Ureter (tissue), 1 donor: Measurements from ENCODE around the gene DNASE1. TPM values are rescaled to one million over a fixed set of nuclear protein-coding genes. Genes with fewer than 3 reads are reported as not detected.
"Not testable (repeated sequence)": the region's sequence is repeated elsewhere in the genome, so short reads cannot be mapped to it uniquely, and the experiment has no call there.

ENCODE experiments used
- DNase-seq: peaks from one replicate; pipeline ENCODE4 v3.0.0-alpha.2; 2020; ENCODE audit warnings: low spot score
- total RNA-seq: library from RNA; stranded (reverse); gene quantifications from one replicate; pipeline ENCODE4 v1.2.4, GENCODE V29; 2023
- donor health status: DM: yes; HTN: yes; CAD: no.

The DNASE1 gene
- total RNA-seq: 18.0 TPM

- DNase-seq: no peak
Observed at GRCh38 chr16:3654249-3654991, at the start of gene DNASE1. DNASE1 (plus strand) TSS chr16:3654691; CDS start chr16:3655374, 683 bp downstream.

GRCh38 chr16:3606441-3606840 lies 48.0 kb upstream of the DNASE1 start:
- no peak for DNase-seq

- no peak for DNase-seq
Observed at GRCh38 chr16:3607161-3607560, 47.3 kb upstream of the DNASE1 start.

GRCh38 chr16:3607634-3608033 lies 46.9 kb upstream of the DNASE1 start:
- DNase-seq: no peak

GRCh38 chr16:3608069-3608468 lies 46.4 kb upstream of the DNASE1 start:
- no peak for DNase-seq

GRCh38 chr16:3608976-3609375 lies 45.5 kb upstream of the DNASE1 start:
- DNase-seq: not testable (repeated sequence)

GRCh38 chr16:3609895-3610697 lies 44.4 kb upstream of the DNASE1 start:
- DNase-seq: no peak

- DNase-seq: no peak
Observed at GRCh38 chr16:3610698-3611145, 43.8 kb upstream of the DNASE1 start.

GRCh38 chr16:3611146-3611975 lies 43.1 kb upstream of the DNASE1 start, which contains the start of gene SLX4:
SLX4 (minus strand) TSS chr16:3611606; CDS start chr16:3608964, 2,642 bp downstream.
- peak; percentile 87 for DNase-seq

- DNase-seq: peak; percentile 32
Observed at GRCh38 chr16:3612510-3613466, 41.7 kb upstream of the DNASE1 start.

GRCh38 chr16:3618769-3619141 lies 35.7 kb upstream of the DNASE1 start:
- DNase-seq: peak; percentile 35

- no peak for DNase-seq
Observed at GRCh38 chr16:3623642-3624041, 30.8 kb upstream of the DNASE1 start.

- DNase-seq: no peak
Observed at GRCh38 chr16:3625331-3625730, 29.2 kb upstream of the DNASE1 start.

- no peak for DNase-seq
Observed at GRCh38 chr16:3625911-3626732, 28.4 kb upstream of the DNASE1 start.

- DNase-seq: no peak
Observed at GRCh38 chr16:3637371-3637923, 17.0 kb upstream of the DNASE1 start.

GRCh38 chr16:3638916-3639644 lies 15.4 kb upstream of the DNASE1 start:
- no peak for DNase-seq

GRCh38 chr16:3640207-3640606 lies 14.3 kb upstream of the DNASE1 start:
- DNase-seq: no peak

GRCh38 chr16:3640632-3641501 lies 13.6 kb upstream of the DNASE1 start:
- peak; percentile 26 for DNase-seq
